WTC11 (cell line): ENCODE results near the gene KIF5A. TPM values are rescaled to one million over a fixed set of nuclear protein-coding genes. Genes with fewer than 3 reads are reported as not detected.

Source experiments
- ATAC-seq: fragments of 200-7000 bp; cut with Tn5 transposase; 2 replicates; pipeline ENCODE4 v1.10.0; 2021; ENCODE audit warnings: mild to moderate bottlenecking, moderate library complexity
- CTCF ChIA-PET: fragments of 300-600 bp; sonication (Branson Sonifier 250); formaldehyde crosslinking; loops from one replicate; lab custom pipeline; 2021; ENCODE audit warnings: antibody characterized with exemption; lab: Charles Lee
- POLR2A ChIA-PET: fragments of 350-600 bp; sonication (Branson Sonifier 250); formaldehyde crosslinking; loops from one replicate; lab custom pipeline; 2021; ENCODE audit warnings: antibody characterized with exemption; lab: Charles Lee
- DNase-seq: peaks from one replicate; pipeline ENCODE4 v3.0.0; 2021; ENCODE audit warnings: low spot score
- H3K27ac Mint-ChIP-seq: 2 replicates; pipeline ENCODE4 v1.8.0; 2021; ENCODE audit warnings: mixed read lengths
- H3K27me3 Mint-ChIP-seq: 2 replicates; pipeline ENCODE4 v1.8.0; 2021; ENCODE audit warnings: low read depth, mild to moderate bottlenecking, moderate library complexity, mixed read lengths
- H3K36me3 Mint-ChIP-seq: 2 replicates; pipeline ENCODE4 v1.8.0; 2021; ENCODE audit warnings: mixed read lengths
- H3K4me1 Mint-ChIP-seq: 2 replicates; pipeline ENCODE4 v1.8.0; 2022; ENCODE audit warnings: mixed read lengths
- H3K4me3 Mint-ChIP-seq: 2 replicates; pipeline ENCODE4 v1.8.0; 2021; ENCODE audit warnings: mild to moderate bottlenecking, moderate library complexity, mixed read lengths
- H3K9me3 Mint-ChIP-seq: 2 replicates; pipeline ENCODE4 v1.8.0; 2021; ENCODE audit warnings: mixed read lengths
- GABPB1 ChIP-seq: sonication (generic); formaldehyde crosslinking; IDR thresholded peaks from 2 replicates; pipeline ENCODE4 v1.8.1; 2023; ENCODE audit warnings: mild to moderate bottlenecking, missing genetic modification reagents
- GTF2I ChIP-seq: fragments of 250-450 bp; sonication (Bioruptor Pico); conservative IDR thresholded peaks from 2 replicates; pipeline ENCODE4 v1.4.0; 2021; ENCODE audit warnings: mild to moderate bottlenecking
- JAZF1 ChIP-seq: fragments of 250-450 bp; sonication (Bioruptor Pico); IDR thresholded peaks from 2 replicates; pipeline ENCODE4 v1.9.0; 2021; ENCODE audit warnings: moderate library complexity, mild to moderate bottlenecking, inconsistent platforms
- PRRX2 ChIP-seq: fragments of 250-450 bp; sonication (Bioruptor Pico); IDR thresholded peaks from 2 replicates; pipeline ENCODE4 v1.8.0; 2021; ENCODE audit warnings: mild to moderate bottlenecking
- SMAD3 ChIP-seq: sonication (generic); formaldehyde crosslinking; IDR thresholded peaks from 2 replicates; pipeline ENCODE4 v1.8.0; 2022; ENCODE audit warnings: missing genetic modification reagents, mild to moderate bottlenecking, borderline replicate concordance
- SP1 ChIP-seq: sonication (generic); formaldehyde crosslinking; conservative IDR thresholded peaks from 2 replicates; pipeline ENCODE4 v1.8.1; 2022; ENCODE audit warnings: missing genetic modification reagents
- ZNF219 ChIP-seq: sonication (generic); formaldehyde crosslinking; IDR thresholded peaks from 2 replicates; pipeline ENCODE4 v1.8.0; 2023; ENCODE audit warnings: missing genetic modification reagents, mild to moderate bottlenecking, borderline replicate concordance
- ZNF317 ChIP-seq: sonication (generic); formaldehyde crosslinking; IDR thresholded peaks from 2 replicates; pipeline ENCODE4 v1.8.1; 2023; ENCODE audit warnings: low read depth, mild to moderate bottlenecking, moderate library complexity, missing genetic modification reagents, borderline replicate concordance
- ZNF416 ChIP-seq: fragments of 250-450 bp; sonication (Bioruptor Pico); IDR thresholded peaks from 2 replicates; pipeline ENCODE4 v1.9.0; 2021; ENCODE audit warnings: mild to moderate bottlenecking, inconsistent platforms
- total RNA-seq: library from RNA; stranded (reverse); gene quantifications from 3 replicates; pipeline ENCODE4 v1.2.3, GENCODE V29; 2021
- TF ChIP-seq, protein P1 (sequence below): sonication (generic); formaldehyde crosslinking; IDR thresholded peaks from 2 replicates; pipeline ENCODE4 v1.8.0; 2022; ENCODE audit warnings: mild to moderate bottlenecking, missing genetic modification reagents
- TF ChIP-seq, protein P2 (sequence below): sonication (generic); formaldehyde crosslinking; IDR thresholded peaks from 2 replicates; pipeline ENCODE4 v1.8.1; 2023; ENCODE audit warnings: mild to moderate bottlenecking, missing genetic modification reagents, borderline replicate concordance
- TF ChIP-seq, protein P3 (sequence below): sonication (generic); formaldehyde crosslinking; conservative IDR thresholded peaks from 2 replicates; pipeline ENCODE4 v1.8.1; 2023; ENCODE audit warnings: mild to moderate bottlenecking, low read depth, missing genetic modification reagents, moderate library complexity
- TF ChIP-seq, protein P4 (sequence below): fragments of 200-600 bp; IDR thresholded peaks from 2 replicates; pipeline ENCODE4 v1.8.0; 2022; ENCODE audit warnings: antibody characterized with exemption
- TF ChIP-seq, protein P5 (sequence below): sonication (generic); formaldehyde crosslinking; IDR thresholded peaks from 2 replicates; pipeline ENCODE4 v1.8.1; 2022; ENCODE audit warnings: missing genetic modification reagents, borderline replicate concordance
- TF ChIP-seq, protein P6 (sequence below): sonication (generic); formaldehyde crosslinking; IDR thresholded peaks from 2 replicates; pipeline ENCODE4 v1.8.1; 2023; ENCODE audit warnings: mild to moderate bottlenecking, moderate library complexity, missing genetic modification reagents

KIF5A gene
- total RNA-seq, 1 experiment from 2014 or later = 16.1 TPM

DNA sequence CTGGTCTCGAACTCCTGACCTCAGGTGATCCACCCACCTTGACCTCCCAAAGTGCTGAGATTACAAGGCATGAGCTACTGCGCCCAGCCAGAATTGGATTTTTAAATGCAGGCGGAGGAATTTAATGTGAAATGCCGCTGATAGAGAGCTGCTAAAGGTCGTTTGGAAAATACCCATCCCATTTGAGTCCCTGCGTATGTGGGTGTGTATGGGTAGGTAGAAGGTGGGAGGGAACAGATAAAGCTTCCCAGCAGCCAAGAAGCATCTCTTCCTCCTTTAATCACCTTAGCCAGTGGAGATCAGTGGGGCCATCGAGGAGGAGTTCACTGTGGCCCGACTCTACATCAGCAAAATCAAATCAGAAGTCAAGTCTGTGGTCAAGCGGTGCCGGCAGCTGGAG is 25.0 kb downstream of the KIF5A start:
- Mint-ChIP-seq H3K4me1 (no peaks in the 10 kb centered on the region), H3K36me3 (peaks cover 57% of the 10 kb centered on the region), H3K4me3 (no peak overlapping the region), H3K27ac (no peak overlapping the region), H3K9me3 (no peaks in the 10 kb centered on the region), H3K27me3 (no peaks in the 10 kb centered on the region; the same call in 1 of the 2 replicates)
- ATAC-seq (no peak), DNase-seq (no peak)
- CTCF ChIA-PET = interaction anchor here (1.5 to 2.6 kb wide), 2 partner anchors 9 to 58 kb away, joined by 6 to 8 read pairs; partner anchors contain the start of gene B4GALNT1
- no peak for TF ChIP-seq ZNF317 (CRISPR knock-in tag)
- TF ChIP-seq, protein P1, sequence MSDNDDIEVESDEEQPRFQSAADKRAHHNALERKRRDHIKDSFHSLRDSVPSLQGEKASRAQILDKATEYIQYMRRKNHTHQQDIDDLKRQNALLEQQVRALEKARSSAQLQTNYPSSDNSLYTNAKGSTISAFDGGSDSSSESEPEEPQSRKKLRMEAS (CRISPR knock-in tag) = no peak
- no peak for TF ChIP-seq GABPB1 (CRISPR knock-in tag)
- TF ChIP-seq ZNF416 (CRISPR knock-in tag) = no peak
- no peak for TF ChIP-seq ZNF219
- no peak for TF ChIP-seq PRRX2 (CRISPR knock-in tag)
- TF ChIP-seq, protein P2, sequence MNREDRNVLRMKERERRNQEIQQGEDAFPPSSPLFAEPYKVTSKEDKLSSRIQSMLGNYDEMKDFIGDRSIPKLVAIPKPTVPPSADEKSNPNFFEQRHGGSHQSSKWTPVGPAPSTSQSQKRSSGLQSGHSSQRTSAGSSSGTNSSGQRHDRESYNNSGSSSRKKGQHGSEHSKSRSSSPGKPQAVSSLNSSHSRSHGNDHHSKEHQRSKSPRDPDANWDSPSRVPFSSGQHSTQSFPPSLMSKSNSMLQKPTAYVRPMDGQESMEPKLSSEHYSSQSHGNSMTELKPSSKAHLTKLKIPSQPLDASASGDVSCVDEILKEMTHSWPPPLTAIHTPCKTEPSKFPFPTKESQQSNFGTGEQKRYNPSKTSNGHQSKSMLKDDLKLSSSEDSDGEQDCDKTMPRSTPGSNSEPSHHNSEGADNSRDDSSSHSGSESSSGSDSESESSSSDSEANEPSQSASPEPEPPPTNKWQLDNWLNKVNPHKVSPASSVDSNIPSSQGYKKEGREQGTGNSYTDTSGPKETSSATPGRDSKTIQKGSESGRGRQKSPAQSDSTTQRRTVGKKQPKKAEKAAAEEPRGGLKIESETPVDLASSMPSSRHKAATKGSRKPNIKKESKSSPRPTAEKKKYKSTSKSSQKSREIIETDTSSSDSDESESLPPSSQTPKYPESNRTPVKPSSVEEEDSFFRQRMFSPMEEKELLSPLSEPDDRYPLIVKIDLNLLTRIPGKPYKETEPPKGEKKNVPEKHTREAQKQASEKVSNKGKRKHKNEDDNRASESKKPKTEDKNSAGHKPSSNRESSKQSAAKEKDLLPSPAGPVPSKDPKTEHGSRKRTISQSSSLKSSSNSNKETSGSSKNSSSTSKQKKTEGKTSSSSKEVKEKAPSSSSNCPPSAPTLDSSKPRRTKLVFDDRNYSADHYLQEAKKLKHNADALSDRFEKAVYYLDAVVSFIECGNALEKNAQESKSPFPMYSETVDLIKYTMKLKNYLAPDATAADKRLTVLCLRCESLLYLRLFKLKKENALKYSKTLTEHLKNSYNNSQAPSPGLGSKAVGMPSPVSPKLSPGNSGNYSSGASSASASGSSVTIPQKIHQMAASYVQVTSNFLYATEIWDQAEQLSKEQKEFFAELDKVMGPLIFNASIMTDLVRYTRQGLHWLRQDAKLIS = no peak
- TF ChIP-seq SMAD3 (CRISPR knock-in tag) = no peak
- no peak for TF ChIP-seq GTF2I
- TF ChIP-seq JAZF1 = no peak
- TF ChIP-seq, protein P3, sequence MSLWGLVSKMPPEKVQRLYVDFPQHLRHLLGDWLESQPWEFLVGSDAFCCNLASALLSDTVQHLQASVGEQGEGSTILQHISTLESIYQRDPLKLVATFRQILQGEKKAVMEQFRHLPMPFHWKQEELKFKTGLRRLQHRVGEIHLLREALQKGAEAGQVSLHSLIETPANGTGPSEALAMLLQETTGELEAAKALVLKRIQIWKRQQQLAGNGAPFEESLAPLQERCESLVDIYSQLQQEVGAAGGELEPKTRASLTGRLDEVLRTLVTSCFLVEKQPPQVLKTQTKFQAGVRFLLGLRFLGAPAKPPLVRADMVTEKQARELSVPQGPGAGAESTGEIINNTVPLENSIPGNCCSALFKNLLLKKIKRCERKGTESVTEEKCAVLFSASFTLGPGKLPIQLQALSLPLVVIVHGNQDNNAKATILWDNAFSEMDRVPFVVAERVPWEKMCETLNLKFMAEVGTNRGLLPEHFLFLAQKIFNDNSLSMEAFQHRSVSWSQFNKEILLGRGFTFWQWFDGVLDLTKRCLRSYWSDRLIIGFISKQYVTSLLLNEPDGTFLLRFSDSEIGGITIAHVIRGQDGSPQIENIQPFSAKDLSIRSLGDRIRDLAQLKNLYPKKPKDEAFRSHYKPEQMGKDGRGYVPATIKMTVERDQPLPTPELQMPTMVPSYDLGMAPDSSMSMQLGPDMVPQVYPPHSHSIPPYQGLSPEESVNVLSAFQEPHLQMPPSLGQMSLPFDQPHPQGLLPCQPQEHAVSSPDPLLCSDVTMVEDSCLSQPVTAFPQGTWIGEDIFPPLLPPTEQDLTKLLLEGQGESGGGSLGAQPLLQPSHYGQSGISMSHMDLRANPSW (CRISPR knock-in tag) = no peak
- TF ChIP-seq SP1 (CRISPR knock-in tag) = no peak
- TF ChIP-seq, protein P4, sequence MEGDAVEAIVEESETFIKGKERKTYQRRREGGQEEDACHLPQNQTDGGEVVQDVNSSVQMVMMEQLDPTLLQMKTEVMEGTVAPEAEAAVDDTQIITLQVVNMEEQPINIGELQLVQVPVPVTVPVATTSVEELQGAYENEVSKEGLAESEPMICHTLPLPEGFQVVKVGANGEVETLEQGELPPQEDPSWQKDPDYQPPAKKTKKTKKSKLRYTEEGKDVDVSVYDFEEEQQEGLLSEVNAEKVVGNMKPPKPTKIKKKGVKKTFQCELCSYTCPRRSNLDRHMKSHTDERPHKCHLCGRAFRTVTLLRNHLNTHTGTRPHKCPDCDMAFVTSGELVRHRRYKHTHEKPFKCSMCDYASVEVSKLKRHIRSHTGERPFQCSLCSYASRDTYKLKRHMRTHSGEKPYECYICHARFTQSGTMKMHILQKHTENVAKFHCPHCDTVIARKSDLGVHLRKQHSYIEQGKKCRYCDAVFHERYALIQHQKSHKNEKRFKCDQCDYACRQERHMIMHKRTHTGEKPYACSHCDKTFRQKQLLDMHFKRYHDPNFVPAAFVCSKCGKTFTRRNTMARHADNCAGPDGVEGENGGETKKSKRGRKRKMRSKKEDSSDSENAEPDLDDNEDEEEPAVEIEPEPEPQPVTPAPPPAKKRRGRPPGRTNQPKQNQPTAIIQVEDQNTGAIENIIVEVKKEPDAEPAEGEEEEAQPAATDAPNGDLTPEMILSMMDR = no peak
- TF ChIP-seq, protein P5, sequence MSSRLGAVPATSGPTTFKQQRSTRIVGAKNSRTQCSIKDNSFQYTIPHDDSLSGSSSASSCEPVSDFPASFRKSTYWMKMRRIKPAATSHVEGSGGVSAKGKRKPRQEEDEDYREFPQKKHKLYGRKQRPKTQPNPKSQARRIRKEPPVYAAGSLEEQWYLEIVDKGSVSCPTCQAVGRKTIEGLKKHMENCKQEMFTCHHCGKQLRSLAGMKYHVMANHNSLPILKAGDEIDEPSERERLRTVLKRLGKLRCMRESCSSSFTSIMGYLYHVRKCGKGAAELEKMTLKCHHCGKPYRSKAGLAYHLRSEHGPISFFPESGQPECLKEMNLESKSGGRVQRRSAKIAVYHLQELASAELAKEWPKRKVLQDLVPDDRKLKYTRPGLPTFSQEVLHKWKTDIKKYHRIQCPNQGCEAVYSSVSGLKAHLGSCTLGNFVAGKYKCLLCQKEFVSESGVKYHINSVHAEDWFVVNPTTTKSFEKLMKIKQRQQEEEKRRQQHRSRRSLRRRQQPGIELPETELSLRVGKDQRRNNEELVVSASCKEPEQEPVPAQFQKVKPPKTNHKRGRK (CRISPR knock-in tag) = no peak
- TF ChIP-seq, protein P6, sequence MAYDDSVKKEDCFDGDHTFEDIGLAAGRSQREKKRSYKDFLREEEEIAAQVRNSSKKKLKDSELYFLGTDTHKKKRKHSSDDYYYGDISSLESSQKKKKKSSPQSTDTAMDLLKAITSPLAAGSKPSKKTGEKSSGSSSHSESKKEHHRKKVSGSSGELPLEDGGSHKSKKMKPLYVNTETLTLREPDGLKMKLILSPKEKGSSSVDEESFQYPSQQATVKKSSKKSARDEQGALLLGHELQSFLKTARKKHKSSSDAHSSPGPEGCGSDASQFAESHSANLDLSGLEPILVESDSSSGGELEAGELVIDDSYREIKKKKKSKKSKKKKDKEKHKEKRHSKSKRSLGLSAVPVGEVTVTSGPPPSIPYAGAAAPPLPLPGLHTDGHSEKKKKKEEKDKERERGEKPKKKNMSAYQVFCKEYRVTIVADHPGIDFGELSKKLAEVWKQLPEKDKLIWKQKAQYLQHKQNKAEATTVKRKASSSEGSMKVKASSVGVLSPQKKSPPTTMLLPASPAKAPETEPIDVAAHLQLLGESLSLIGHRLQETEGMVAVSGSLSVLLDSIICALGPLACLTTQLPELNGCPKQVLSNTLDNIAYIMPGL (CRISPR knock-in tag) = no peak
- POLR2A ChIA-PET = no interaction called here
